IMR-90 (cell line): ENCODE data around the gene ATP13A2. TPM values are rescaled to one million over a fixed set of nuclear protein-coding genes. Genes with fewer than 3 reads are reported as not detected.

Experiments used
- ATAC-seq: fragments of 200-7000 bp; cut with Tn5 transposase; 2 replicates; pipeline ENCODE4 v1.9.1; 2020; ENCODE audit warnings: low read depth, mild to moderate bottlenecking, moderate library complexity
- BruUV-seq: library from RNA; stranded (reverse); fragments of 400-500 nt; replicated peaks from 2 replicates; lab custom pipeline; 2021; lab: Mats Ljungman, UMichigan
- CTCF ChIA-PET: fragments of 300-600 bp; formaldehyde crosslinking; extraction: SDS; loops from one replicate; lab custom pipeline; 2021; ENCODE audit warnings: antibody characterized with exemption; lab: Yijun Ruan, JAX
- POLR2A ChIA-PET: fragments of 300-600 bp; sonication (Branson Sonifier 250); formaldehyde crosslinking; loops from one replicate; lab custom pipeline; 2022; ENCODE audit warnings: antibody characterized with exemption; ENCODE audit not compliant: unreplicated experiment; lab: Charles Lee
- DNase-seq: peaks from one replicate; pipeline ENCODE4 v3.0.0; 2013
- H2AFZ ChIP-seq: replicated peaks from 2 replicates; pipeline ENCODE3; 2013; ENCODE audit warnings: low read length, mild to moderate bottlenecking; ENCODE audit not compliant: poor library complexity
- H2AK5ac ChIP-seq: 2 replicates; pipeline ENCODE4 v1.6.1; 2013; ENCODE audit warnings: low read depth, low read length, inconsistent platforms
- H2AK9ac ChIP-seq: replicated peaks from 2 replicates; pipeline ENCODE3; 2013; ENCODE audit warnings: mild to moderate bottlenecking, low read depth, low read length, moderate library complexity; ENCODE audit not compliant: poor library complexity
- H2BK120ac ChIP-seq: 2 replicates; pipeline ENCODE4 v1.6.1; 2013; ENCODE audit warnings: low read depth, low read length, inconsistent platforms
- H2BK15ac ChIP-seq: 3 replicates; pipeline ENCODE4 v1.6.1; 2013; ENCODE audit warnings: low read depth, low read length, inconsistent platforms
- H2BK20ac ChIP-seq: 2 replicates; pipeline ENCODE4 v1.6.1; 2013; ENCODE audit warnings: low read depth, mild to moderate bottlenecking, inconsistent platforms, low read length, moderate library complexity
- H2BK5ac ChIP-seq: 2 replicates; pipeline ENCODE4 v1.6.1; 2013; ENCODE audit warnings: mild to moderate bottlenecking, low read depth, low read length, inconsistent platforms; ENCODE audit not compliant: poor library complexity, severe bottlenecking
- H3K14ac ChIP-seq: replicated peaks from 2 replicates; pipeline ENCODE4 v1.6.1; 2013; ENCODE audit warnings: low read depth, low read length, inconsistent platforms
- H3K18ac ChIP-seq: 2 replicates; pipeline ENCODE4 v1.6.1; 2013; ENCODE audit warnings: low read depth, low read length, control low read depth
- H3K23ac ChIP-seq: 2 replicates; pipeline ENCODE4 v1.6.1; 2013; ENCODE audit warnings: low read depth, low read length, inconsistent platforms
- H3K27ac ChIP-seq: 2 replicates; pipeline ENCODE4 v1.5.1; 2013; ENCODE audit warnings: mild to moderate bottlenecking, control low read depth, low read length; ENCODE audit not compliant: insufficient read depth
- H3K27me3 ChIP-seq: 2 replicates; pipeline ENCODE4 v1.6.1; 2013; ENCODE audit warnings: low read length; ENCODE audit not compliant: control insufficient read depth, insufficient read depth
- H3K36me3 ChIP-seq: 2 replicates; pipeline ENCODE4 v1.6.1; 2013; ENCODE audit warnings: low read length, mixed read lengths; ENCODE audit not compliant: control insufficient read depth, insufficient read depth
- H3K4ac ChIP-seq: 2 replicates; pipeline ENCODE4 v1.6.1; 2013; ENCODE audit warnings: low read depth, low read length, inconsistent platforms
- H3K4me1 ChIP-seq: 2 replicates; pipeline ENCODE4 v1.6.1; 2013; ENCODE audit warnings: low read length, mixed read lengths; ENCODE audit not compliant: control insufficient read depth, insufficient read depth
- H3K4me2 ChIP-seq: 2 replicates; pipeline ENCODE4 v1.6.1; 2013; ENCODE audit warnings: low read depth, mild to moderate bottlenecking, control low read depth, low read length, moderate library complexity
- H3K4me3 ChIP-seq: 2 replicates; pipeline ENCODE4 v1.5.1; 2013; ENCODE audit warnings: low read depth, mild to moderate bottlenecking, control low read depth, low read length, moderate library complexity; ENCODE audit not compliant: insufficient read depth
- H3K56ac ChIP-seq: 2 replicates; pipeline ENCODE4 v1.6.1; 2013; ENCODE audit warnings: low read length, inconsistent platforms; ENCODE audit not compliant: insufficient read depth; ENCODE audit errors: extremely low read depth
- H3K79me1 ChIP-seq, 2 experiments: 2 replicates each; pipeline ENCODE4 v1.6.1; 2013; ENCODE audit warnings: low read length in 2 of 2, inconsistent platforms in 1 of 2, low read depth in 1 of 2
- H3K9ac ChIP-seq: 2 replicates; pipeline ENCODE4 v1.6.1; 2013; ENCODE audit warnings: low read depth, low read length, control low read depth
- H3K9me1 ChIP-seq: 2 replicates; pipeline ENCODE4 v1.6.1; 2013; ENCODE audit warnings: low read length, inconsistent platforms; ENCODE audit not compliant: insufficient read depth
- H3K9me3 ChIP-seq: 2 replicates; pipeline ENCODE4 v1.6.1; 2013; ENCODE audit warnings: low read length; ENCODE audit not compliant: control insufficient read depth, insufficient read depth
- H4K20me1 ChIP-seq: 2 replicates; pipeline ENCODE4 v1.6.1; 2013; ENCODE audit warnings: low read length, inconsistent platforms; ENCODE audit not compliant: insufficient read depth
- H4K5ac ChIP-seq: 2 replicates; pipeline ENCODE4 v1.6.1; 2013; ENCODE audit warnings: mild to moderate bottlenecking, low read depth, low read length, control low read depth
- H4K8ac ChIP-seq, 2 experiments: 2 replicates each; pipeline ENCODE4 v1.6.1; 2013; ENCODE audit warnings: low read depth in 2 of 2, low read length in 2 of 2, control low read depth in 1 of 2, inconsistent platforms in 1 of 2
- H4K91ac ChIP-seq: 2 replicates; pipeline ENCODE4 v1.6.1; 2013; ENCODE audit warnings: low read depth, low read length, inconsistent platforms; ENCODE audit not compliant: insufficient read depth
- BHLHE40 ChIP-seq: fragments of 150-350 bp; IDR thresholded peaks from 2 replicates; pipeline ENCODE4 v1.6.1; 2016; ENCODE audit warnings: mild to moderate bottlenecking, low read depth, low read length
- CEBPB ChIP-seq: IDR thresholded peaks from 2 replicates; pipeline ENCODE4 v1.6.1; 2012; ENCODE audit warnings: low read depth, low read length, improper control_type of control experiment
- CHD1 ChIP-seq: IDR thresholded peaks from 2 replicates; pipeline ENCODE4 v1.6.1; 2012; ENCODE audit warnings: low read depth, low read length, improper control_type of control experiment
- FOS ChIP-seq: fragments of 150-350 bp; IDR thresholded peaks from 2 replicates; pipeline ENCODE4 v1.6.1; 2016; ENCODE audit warnings: low read depth, low read length
- MAFK ChIP-seq: IDR thresholded peaks from 2 replicates; pipeline ENCODE4 v1.6.1; 2012; ENCODE audit warnings: low read depth, low read length, improper control_type of control experiment
- MAZ ChIP-seq: IDR thresholded peaks from 2 replicates; pipeline ENCODE4 v1.6.1; 2012; ENCODE audit warnings: low read depth, mild to moderate bottlenecking, low read length, improper control_type of control experiment, moderate library complexity, borderline replicate concordance
- MXI1 ChIP-seq: IDR thresholded peaks from 2 replicates; pipeline ENCODE4 v1.6.1; 2012; ENCODE audit warnings: low read depth, mild to moderate bottlenecking, low read length, moderate library complexity, borderline replicate concordance
- NFE2L2 ChIP-seq: fragments of 150-350 bp; IDR thresholded peaks from 2 replicates; pipeline ENCODE4 v1.6.1; 2016; ENCODE audit warnings: low read depth, mild to moderate bottlenecking, low read length
- POLR2A ChIP-seq: IDR thresholded peaks from 2 replicates; pipeline ENCODE4 v1.6.1; 2012; ENCODE audit warnings: mild to moderate bottlenecking, low read depth, low read length
- RAD21 ChIP-seq: IDR thresholded peaks from 2 replicates; pipeline ENCODE4 v1.6.1; 2012; ENCODE audit warnings: low read length, improper control_type of control experiment
- RCOR1 ChIP-seq: IDR thresholded peaks from 2 replicates; pipeline ENCODE4 v1.6.1; 2012; ENCODE audit warnings: mild to moderate bottlenecking, low read length, improper control_type of control experiment; ENCODE audit not compliant: insufficient replicate concordance
- RFX5 ChIP-seq: IDR thresholded peaks from 2 replicates; pipeline ENCODE4 v1.8.0; 2012; ENCODE audit warnings: low read depth, mild to moderate bottlenecking, low read length, moderate library complexity
- SMC3 ChIP-seq: fragments of 150-350 bp; IDR thresholded peaks from 2 replicates; pipeline ENCODE4 v1.6.1; 2016; ENCODE audit warnings: low read depth, mild to moderate bottlenecking, antibody characterized with exemption, low read length, moderate library complexity
- WGBS, 2 experiments: methylation state at CpG; one replicate each; pipeline versions ENCODE4 v1.1.5 to v1.1.7; 2013; ENCODE audit warnings: missing lambda C conversion rate in 2 of 2; ENCODE audit not compliant: insufficient read length in 1 of 2; ENCODE audit errors: extremely low coverage in 2 of 2; 5-methylcytosine and 5-hydroxymethylcytosine counted together
- dilution Hi-C: fragments of 300-500 bp; cut with HindIII; formaldehyde crosslinking; loops from one replicate; pipeline ENCODE4 v1.14.3; 2018; ENCODE audit warnings: low sequenced_read_pairs; ENCODE audit not compliant: unreplicated experiment
- in situ Hi-C: fragments of 300-500 bp; cut with MboI; formaldehyde crosslinking; loops from 3 replicates; pipeline ENCODE4 v1.14.3; 2019; ENCODE audit warnings: low sequenced_read_pairs, inconsistent platforms, mixed read lengths
- intact Hi-C: fragments of 100-400 bp; cut with micrococcal nuclease; formaldehyde crosslinking; loops from 2 replicates; pipeline ENCODE4 v1.10.0; 2022
- polyA plus RNA-seq, 3 experiments: library from polyadenylated mRNA; depleted of rRNA; stranded (reverse); fragments of >200 nt; gene quantifications; 2 replicates each; pipeline ENCODE4 v1.2.3, GENCODE V29; 2012; ENCODE audit warnings: low replicate concordance in 1 of 3
- total RNA-seq: library from RNA; depleted of rRNA; stranded (reverse); fragments of >200 nt; gene quantifications from 2 replicates; pipeline ENCODE4 v1.2.3, GENCODE V29; 2012
- TF ChIP-seq, protein P1 (sequence below): fragments of 150-350 bp; IDR thresholded peaks from 2 replicates; pipeline ENCODE4 v1.6.1; 2016; ENCODE audit warnings: low read depth, mild to moderate bottlenecking, low read length, moderate library complexity, borderline replicate concordance
- TF ChIP-seq, protein P2 (sequence below): conservative IDR thresholded peaks from 2 replicates; pipeline ENCODE4 v1.5.1; 2012; ENCODE audit warnings: mild to moderate bottlenecking, low read depth, low read length, improper control_type of control experiment
- TF ChIP-seq, protein P3 (sequence below): fragments of 150-350 bp; IDR thresholded peaks from 2 replicates; pipeline ENCODE4 v1.6.1; 2017; ENCODE audit warnings: mild to moderate bottlenecking, antibody characterized with exemption, low read length, low read depth

The ATP13A2 gene
- total and polyA plus RNA-seq, 2 of the 4 experiments (the other 2 are of a cell fraction): 5.7 to 18.9 TPM

DNA sequence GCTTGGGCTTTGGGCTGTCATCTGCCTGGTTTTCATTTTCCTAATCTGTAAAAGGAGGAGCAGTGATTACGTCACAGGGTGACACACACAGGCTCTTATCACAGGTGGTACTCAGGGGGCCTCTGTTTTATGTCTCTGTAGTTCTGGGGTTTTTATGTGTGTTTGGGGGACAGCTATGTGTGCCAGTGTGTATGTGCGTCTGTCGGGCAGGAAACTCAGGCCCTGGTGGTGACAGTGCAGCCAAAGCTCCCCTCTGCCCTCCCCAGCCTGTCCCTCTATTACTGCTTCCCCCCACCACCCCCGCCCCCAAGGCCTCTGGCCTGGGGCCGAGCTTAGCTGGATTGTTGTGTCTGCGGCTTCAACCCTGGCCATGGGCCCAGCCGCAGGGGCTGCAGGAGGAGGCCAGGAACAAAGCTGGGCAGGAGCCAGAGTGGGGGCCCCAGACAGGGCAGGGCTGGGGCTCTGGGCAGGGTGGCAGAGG, 44.6 kb downstream of the ATP13A2 start:
- H3K4me3 ChIP-seq: no peak overlapping the region
- H2BK20ac ChIP-seq: no peak overlapping the region
- H3K4me2 ChIP-seq: peak overlapping the region; percentile 44
- H4K20me1 ChIP-seq: peaks cover 12% of the 10 kb centered on the region
- H3K27ac ChIP-seq: no peak overlapping the region
- ATAC-seq (peak; percentile 53), DNase-seq (peak; percentile 74)
- H3K18ac ChIP-seq: no peak overlapping the region
- no peak overlapping the region for H3K14ac ChIP-seq
- H2AK5ac ChIP-seq: no peak overlapping the region
- H3K27me3 ChIP-seq: no peaks in the 10 kb centered on the region; the same call in 1 of the 2 replicates
- no peak overlapping the region for H2BK15ac ChIP-seq
- no peak overlapping the region for H2BK120ac ChIP-seq
- peak overlapping the region; percentile 9 for H2AFZ ChIP-seq
- no peak overlapping the region for H4K91ac ChIP-seq
- in situ Hi-C loops: no loop called here
- BruUV-seq: no TSS peak
- peaks cover 14% of the 10 kb centered on the region; the same call in 1 of the 2 replicates for H3K36me3 ChIP-seq
- no peaks in the 10 kb centered on the region for H3K9me3 ChIP-seq
- TF ChIP-seq CEBPB (peak; percentile 31; the same call in 1 of the 2 replicates), NFE2L2 (no peak), MAFK (no peak), MXI1 (no peak), RFX5 (no peak), BHLHE40 (no peak), MAZ (peak; percentile 95), RCOR1 (no peak), RAD21 (no peak), FOS (no peak), SMC3 (no peak), POLR2A (no peak), CHD1 (no peak)
- TF ChIP-seq, protein P1, sequence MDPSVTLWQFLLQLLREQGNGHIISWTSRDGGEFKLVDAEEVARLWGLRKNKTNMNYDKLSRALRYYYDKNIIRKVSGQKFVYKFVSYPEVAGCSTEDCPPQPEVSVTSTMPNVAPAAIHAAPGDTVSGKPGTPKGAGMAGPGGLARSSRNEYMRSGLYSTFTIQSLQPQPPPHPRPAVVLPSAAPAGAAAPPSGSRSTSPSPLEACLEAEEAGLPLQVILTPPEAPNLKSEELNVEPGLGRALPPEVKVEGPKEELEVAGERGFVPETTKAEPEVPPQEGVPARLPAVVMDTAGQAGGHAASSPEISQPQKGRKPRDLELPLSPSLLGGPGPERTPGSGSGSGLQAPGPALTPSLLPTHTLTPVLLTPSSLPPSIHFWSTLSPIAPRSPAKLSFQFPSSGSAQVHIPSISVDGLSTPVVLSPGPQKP: no peak
- TF ChIP-seq, protein P2, sequence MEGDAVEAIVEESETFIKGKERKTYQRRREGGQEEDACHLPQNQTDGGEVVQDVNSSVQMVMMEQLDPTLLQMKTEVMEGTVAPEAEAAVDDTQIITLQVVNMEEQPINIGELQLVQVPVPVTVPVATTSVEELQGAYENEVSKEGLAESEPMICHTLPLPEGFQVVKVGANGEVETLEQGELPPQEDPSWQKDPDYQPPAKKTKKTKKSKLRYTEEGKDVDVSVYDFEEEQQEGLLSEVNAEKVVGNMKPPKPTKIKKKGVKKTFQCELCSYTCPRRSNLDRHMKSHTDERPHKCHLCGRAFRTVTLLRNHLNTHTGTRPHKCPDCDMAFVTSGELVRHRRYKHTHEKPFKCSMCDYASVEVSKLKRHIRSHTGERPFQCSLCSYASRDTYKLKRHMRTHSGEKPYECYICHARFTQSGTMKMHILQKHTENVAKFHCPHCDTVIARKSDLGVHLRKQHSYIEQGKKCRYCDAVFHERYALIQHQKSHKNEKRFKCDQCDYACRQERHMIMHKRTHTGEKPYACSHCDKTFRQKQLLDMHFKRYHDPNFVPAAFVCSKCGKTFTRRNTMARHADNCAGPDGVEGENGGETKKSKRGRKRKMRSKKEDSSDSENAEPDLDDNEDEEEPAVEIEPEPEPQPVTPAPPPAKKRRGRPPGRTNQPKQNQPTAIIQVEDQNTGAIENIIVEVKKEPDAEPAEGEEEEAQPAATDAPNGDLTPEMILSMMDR: no peak
- TF ChIP-seq, protein P3, sequence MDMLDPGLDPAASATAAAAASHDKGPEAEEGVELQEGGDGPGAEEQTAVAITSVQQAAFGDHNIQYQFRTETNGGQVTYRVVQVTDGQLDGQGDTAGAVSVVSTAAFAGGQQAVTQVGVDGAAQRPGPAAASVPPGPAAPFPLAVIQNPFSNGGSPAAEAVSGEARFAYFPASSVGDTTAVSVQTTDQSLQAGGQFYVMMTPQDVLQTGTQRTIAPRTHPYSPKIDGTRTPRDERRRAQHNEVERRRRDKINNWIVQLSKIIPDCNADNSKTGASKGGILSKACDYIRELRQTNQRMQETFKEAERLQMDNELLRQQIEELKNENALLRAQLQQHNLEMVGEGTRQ: no peak
- H3K9me1 ChIP-seq: no peaks in the 10 kb centered on the region
- WGBS, 2 experiments: no CpG with 5 or more reads among the region's 7 CpGs
- peak overlapping the region; percentile 62 for H2AK9ac ChIP-seq
- no peak overlapping the region for H2BK5ac ChIP-seq
- peak overlapping the region; percentile 43; the same call in 1 of the 2 replicates for H3K4ac ChIP-seq
- POLR2A ChIA-PET: no interaction called here
- CTCF ChIA-PET: no interaction called here
- H4K8ac ChIP-seq: no peak overlapping the region
- no peak overlapping the region for H3K56ac ChIP-seq
- H3K79me1 ChIP-seq: no peaks in the 10 kb centered on the region
- no peak overlapping the region for H3K23ac ChIP-seq
- intact Hi-C loops: no loop called here
- no peak overlapping the region for H3K9ac ChIP-seq
- H3K4me1 ChIP-seq: peaks cover 7% of the 10 kb centered on the region
- H4K5ac ChIP-seq: no peak overlapping the region; the same call in 1 of the 2 replicates
- dilution Hi-C loops: no loop called here
